Neural cell (in vitro differentiated cells): Measurements from ENCODE around the gene RD3L. TPM values are rescaled to one million over a fixed set of nuclear protein-coding genes. Genes with fewer than 3 reads are reported as not detected.

Source experiments
- H2AFZ ChIP-seq: fragments of 200-600, 300-800 bp; sonication (generic), shearing (Covaris generic); 2 replicates; pipeline ENCODE4 v1.6.0; 2014; ENCODE audit warnings: low read depth, mild to moderate bottlenecking, antibody characterized with exemption, low read length, moderate library complexity
- H3F3A ChIP-seq: fragments of 200-600 bp; shearing (Covaris generic); 2 replicates; pipeline ENCODE4 v1.6.1; 2016; ENCODE audit warnings: mild to moderate bottlenecking, moderate library complexity, mixed read lengths, antibody characterized with exemption, low read length; ENCODE audit not compliant: insufficient read depth, poor library complexity, severe bottlenecking
- H3K27ac ChIP-seq: fragments of 200-600, 300-800 bp; sonication (generic), shearing (Covaris generic); 2 replicates; pipeline ENCODE4 v1.5.1; 2014; ENCODE audit warnings: mild to moderate bottlenecking, low read length, moderate library complexity
- H3K27me3 ChIP-seq: fragments of 300-800, 200-600 bp; sonication (generic), shearing (Covaris generic); 2 replicates; pipeline ENCODE4 v1.6.0; 2014; ENCODE audit warnings: mild to moderate bottlenecking, low read depth, low read length, moderate library complexity; ENCODE audit not compliant: insufficient read depth
- H3K36me3 ChIP-seq: fragments of 300-800, 200-600 bp; sonication (generic), shearing (Covaris generic); 2 replicates; pipeline ENCODE4 v1.5.1; 2014; ENCODE audit warnings: mild to moderate bottlenecking, antibody characterized with exemption, low read length, moderate library complexity; ENCODE audit not compliant: insufficient read depth
- H3K4me2 ChIP-seq: fragments of 300-800, 200-600 bp; sonication (generic), shearing (Covaris generic); 2 replicates; pipeline ENCODE4 v1.6.0; 2014; ENCODE audit warnings: mild to moderate bottlenecking, low read length
- H3K4me3 ChIP-seq: fragments of 300-800, 200-600 bp; sonication (generic), shearing (Covaris generic); 2 replicates; pipeline ENCODE4 v1.5.1; 2014; ENCODE audit warnings: mild to moderate bottlenecking, low read length, moderate library complexity
- H3K79me2 ChIP-seq: fragments of 200-600 bp; shearing (Covaris generic); replicated peaks from 2 replicates; pipeline ENCODE4 v1.6.0; 2014; ENCODE audit warnings: mild to moderate bottlenecking, low read length, moderate library complexity; ENCODE audit not compliant: insufficient read depth
- H3K9ac ChIP-seq: fragments of 300-800, 200-600 bp; sonication (generic), shearing (Covaris generic); 2 replicates; pipeline ENCODE4 v1.6.1; 2016; ENCODE audit warnings: mild to moderate bottlenecking, low read length, mixed read lengths
- H3K9me2 ChIP-seq: fragments of 200-600 bp; shearing (Covaris generic); 2 replicates; pipeline ENCODE4 v1.6.1; 2016; ENCODE audit warnings: mild to moderate bottlenecking, low read length, mixed read lengths; ENCODE audit not compliant: insufficient read depth
- H3K9me3 ChIP-seq: fragments of 200-600, 300-800 bp; sonication (generic), shearing (Covaris generic); 2 replicates; pipeline ENCODE4 v1.6.1; 2016; ENCODE audit warnings: mild to moderate bottlenecking, mixed run types, low read length, moderate library complexity, mixed read lengths
- H4K20me1 ChIP-seq: fragments of 200-600 bp; shearing (Covaris generic); 2 replicates; pipeline ENCODE4 v1.6.1; 2016; ENCODE audit warnings: mild to moderate bottlenecking, mixed run types; ENCODE audit not compliant: insufficient read depth
- EP300 ChIP-seq: fragments of 450-650 bp; conservative IDR thresholded peaks from 2 replicates; pipeline ENCODE4 v1.6.1; 2014; ENCODE audit warnings: antibody characterized with exemption, mild to moderate bottlenecking, moderate library complexity; ENCODE audit not compliant: poor library complexity, severe bottlenecking
- EZH2 ChIP-seq: fragments of 200-600, 300-800 bp; shearing (Covaris generic), sonication (generic); IDR thresholded peaks from 2 replicates; pipeline ENCODE4 v1.6.1; 2014; ENCODE audit warnings: antibody characterized with exemption, low read length, borderline replicate concordance, mild to moderate bottlenecking; ENCODE audit not compliant: insufficient read depth, poor library complexity, severe bottlenecking
- MXI1 ChIP-seq: fragments of 450-650 bp; conservative IDR thresholded peaks from 2 replicates; pipeline ENCODE4 v1.6.1; 2014; ENCODE audit warnings: antibody characterized with exemption, mild to moderate bottlenecking; ENCODE audit not compliant: poor library complexity, severe bottlenecking
- POLR2AphosphoS5 ChIP-seq: IDR thresholded peaks from 2 replicates; pipeline ENCODE4 v1.6.1; 2012
- RAD21 ChIP-seq: fragments of 450-650 bp; conservative IDR thresholded peaks from 2 replicates; pipeline ENCODE4 v1.6.1; 2014; ENCODE audit warnings: antibody characterized with exemption, mild to moderate bottlenecking, moderate library complexity
- REST ChIP-seq: IDR thresholded peaks from 2 replicates; pipeline ENCODE4 v1.6.1; 2012; ENCODE audit warnings: borderline replicate concordance
- SMC3 ChIP-seq: fragments of 450-650 bp; conservative IDR thresholded peaks from 2 replicates; pipeline ENCODE4 v1.6.1; 2014; ENCODE audit warnings: antibody characterized with exemption, mild to moderate bottlenecking, moderate library complexity; ENCODE audit not compliant: poor library complexity
- TAF1 ChIP-seq: IDR thresholded peaks from 2 replicates; pipeline ENCODE4 v1.6.1; 2012; ENCODE audit warnings: low read depth
- polyA plus RNA-seq: library from polyadenylated mRNA; depleted of rRNA; stranded (reverse); fragments of >200 nt; gene quantifications from 2 replicates; pipeline ENCODE4 v1.2.3, GENCODE V29; 2014
- TF ChIP-seq, protein P1 (sequence below): fragments of 450-650 bp; IDR thresholded peaks from 2 replicates; pipeline ENCODE4 v1.5.1; 2014; ENCODE audit warnings: antibody characterized with exemption, mild to moderate bottlenecking, moderate library complexity; ENCODE audit not compliant: poor library complexity, severe bottlenecking

RD3L gene
- polyA plus RNA-seq, 1 donor from 2014 or later: 0.69 TPM

DNA sequence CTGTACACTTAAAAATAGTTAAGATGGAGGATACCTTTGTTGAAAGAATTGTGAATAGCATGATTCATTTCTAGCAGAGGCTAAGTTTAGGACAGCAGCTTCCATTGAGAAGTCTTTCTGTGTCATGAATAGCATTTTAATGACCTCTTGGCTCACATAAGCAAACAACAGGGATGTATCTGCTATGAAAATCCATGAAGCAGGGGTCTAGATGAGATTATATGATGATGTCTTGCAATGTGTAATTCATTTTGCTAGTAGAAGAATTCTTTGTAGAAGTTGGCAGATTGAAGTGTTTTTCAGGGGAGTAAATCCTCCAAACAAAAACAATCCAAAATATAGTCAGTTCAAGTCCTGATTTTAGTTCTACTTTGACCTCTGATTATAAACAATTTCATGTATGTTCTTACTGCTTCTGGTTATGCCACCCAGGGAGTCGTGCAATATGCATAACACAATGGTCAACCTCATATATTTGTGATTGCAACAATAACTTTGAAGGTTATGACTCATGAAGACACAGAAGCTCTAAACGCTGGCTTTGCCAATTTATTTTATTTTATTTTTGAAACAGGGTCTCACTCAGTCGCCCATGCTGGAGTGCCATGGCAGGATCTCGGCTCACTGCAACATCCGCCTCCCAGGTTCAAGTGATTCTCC, 6.9 kb upstream of the RD3L start:
- no peaks in the 10 kb centered on the region for H3K9me2 ChIP-seq
- no peak overlapping the region for H3K9ac ChIP-seq
- no peaks in the 10 kb centered on the region for H4K20me1 ChIP-seq

DNA sequence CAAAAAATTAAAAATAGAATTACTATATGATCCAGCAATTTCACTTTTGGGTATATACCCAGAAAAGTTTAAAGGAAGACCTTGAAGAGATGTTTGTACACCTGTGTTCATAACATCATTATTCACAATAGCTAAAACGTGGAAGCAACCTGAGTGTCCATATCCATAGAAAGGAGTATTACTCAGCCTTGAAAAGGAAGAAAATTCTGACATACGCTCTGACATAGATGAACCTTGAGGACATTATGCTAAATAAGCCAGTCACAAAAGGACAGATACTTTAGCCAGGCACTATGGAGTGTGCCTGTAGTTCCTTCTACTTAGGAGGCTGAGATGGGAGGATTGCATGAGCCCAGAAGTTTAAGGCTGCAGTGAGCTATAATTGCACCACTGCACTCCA, 6.1 kb upstream of the RD3L start:
- Histone ChIP-seq H3K9me2 (no peaks in the 10 kb centered on the region), H3K79me2 (no peaks in the 10 kb centered on the region)

More for the DNA sequence above, 6.9 kb upstream of the RD3L start:
- Histone ChIP-seq H3K79me2 (no peaks in the 10 kb centered on the region), H3K4me3 (no peak overlapping the region), H2AFZ (no peak overlapping the region), H3K9me3 (peaks cover 8% of the 10 kb centered on the region), H3F3A (no peaks in the 10 kb centered on the region), H3K27me3 (no peaks in the 10 kb centered on the region), H3K4me2 (no peak overlapping the region), H3K27ac (no peak overlapping the region), H3K36me3 (no peaks in the 10 kb centered on the region)
- TF ChIP-seq, protein P1, sequence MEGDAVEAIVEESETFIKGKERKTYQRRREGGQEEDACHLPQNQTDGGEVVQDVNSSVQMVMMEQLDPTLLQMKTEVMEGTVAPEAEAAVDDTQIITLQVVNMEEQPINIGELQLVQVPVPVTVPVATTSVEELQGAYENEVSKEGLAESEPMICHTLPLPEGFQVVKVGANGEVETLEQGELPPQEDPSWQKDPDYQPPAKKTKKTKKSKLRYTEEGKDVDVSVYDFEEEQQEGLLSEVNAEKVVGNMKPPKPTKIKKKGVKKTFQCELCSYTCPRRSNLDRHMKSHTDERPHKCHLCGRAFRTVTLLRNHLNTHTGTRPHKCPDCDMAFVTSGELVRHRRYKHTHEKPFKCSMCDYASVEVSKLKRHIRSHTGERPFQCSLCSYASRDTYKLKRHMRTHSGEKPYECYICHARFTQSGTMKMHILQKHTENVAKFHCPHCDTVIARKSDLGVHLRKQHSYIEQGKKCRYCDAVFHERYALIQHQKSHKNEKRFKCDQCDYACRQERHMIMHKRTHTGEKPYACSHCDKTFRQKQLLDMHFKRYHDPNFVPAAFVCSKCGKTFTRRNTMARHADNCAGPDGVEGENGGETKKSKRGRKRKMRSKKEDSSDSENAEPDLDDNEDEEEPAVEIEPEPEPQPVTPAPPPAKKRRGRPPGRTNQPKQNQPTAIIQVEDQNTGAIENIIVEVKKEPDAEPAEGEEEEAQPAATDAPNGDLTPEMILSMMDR: no peak
- no peak for TF ChIP-seq SMC3
- TF ChIP-seq EZH2: no peak
- no peak for TF ChIP-seq POLR2AphosphoS5
- TF ChIP-seq EP300: no peak
- no peak for TF ChIP-seq MXI1
- TF ChIP-seq RAD21: no peak

More for the DNA sequence above, 6.1 kb upstream of the RD3L start:
- H3K27ac ChIP-seq: no peak overlapping the region
- no peaks in the 10 kb centered on the region for H3K36me3 ChIP-seq
- no peaks in the 10 kb centered on the region for H4K20me1 ChIP-seq
- H3K4me2 ChIP-seq: no peak overlapping the region
- peaks cover 8% of the 10 kb centered on the region for H3K9me3 ChIP-seq
- H3K4me3 ChIP-seq: no peak overlapping the region
- no peak overlapping the region for H3K9ac ChIP-seq
- no peaks in the 10 kb centered on the region for H3F3A ChIP-seq
- TF ChIP-seq REST (no peak), EZH2 (no peak), TAF1 (no peak), MXI1 (no peak), EP300 (no peak), SMC3 (no peak), POLR2AphosphoS5 (no peak), RAD21 (no peak)
- TF ChIP-seq, protein P1: no peak
- H3K27me3 ChIP-seq: no peaks in the 10 kb centered on the region
- H2AFZ ChIP-seq: no peak overlapping the region
